AG09319 (cell line): ENCODE measurements around the gene NXPH3.
A peak's percentile ranks its signal among the peaks of the same experiment; 100 is the strongest.
"Not testable (repeated sequence)": the region's sequence is repeated elsewhere in the genome, so short reads cannot be mapped to it uniquely, and the experiment has no call there.

ENCODE experiments used
- DNase-seq: peaks from one replicate; pipeline ENCODE4 v3.0.0-alpha.2; 2010; ENCODE audit warnings: low read depth; ENCODE audit errors: extremely low read depth
- TF ChIP-seq, protein P1 (sequence below): IDR thresholded peaks from 2 replicates; pipeline ENCODE4 v1.5.1; 2011; ENCODE audit warnings: low read depth, mild to moderate bottlenecking, inconsistent platforms, low read length, moderate library complexity

Gene NXPH3

DNA sequence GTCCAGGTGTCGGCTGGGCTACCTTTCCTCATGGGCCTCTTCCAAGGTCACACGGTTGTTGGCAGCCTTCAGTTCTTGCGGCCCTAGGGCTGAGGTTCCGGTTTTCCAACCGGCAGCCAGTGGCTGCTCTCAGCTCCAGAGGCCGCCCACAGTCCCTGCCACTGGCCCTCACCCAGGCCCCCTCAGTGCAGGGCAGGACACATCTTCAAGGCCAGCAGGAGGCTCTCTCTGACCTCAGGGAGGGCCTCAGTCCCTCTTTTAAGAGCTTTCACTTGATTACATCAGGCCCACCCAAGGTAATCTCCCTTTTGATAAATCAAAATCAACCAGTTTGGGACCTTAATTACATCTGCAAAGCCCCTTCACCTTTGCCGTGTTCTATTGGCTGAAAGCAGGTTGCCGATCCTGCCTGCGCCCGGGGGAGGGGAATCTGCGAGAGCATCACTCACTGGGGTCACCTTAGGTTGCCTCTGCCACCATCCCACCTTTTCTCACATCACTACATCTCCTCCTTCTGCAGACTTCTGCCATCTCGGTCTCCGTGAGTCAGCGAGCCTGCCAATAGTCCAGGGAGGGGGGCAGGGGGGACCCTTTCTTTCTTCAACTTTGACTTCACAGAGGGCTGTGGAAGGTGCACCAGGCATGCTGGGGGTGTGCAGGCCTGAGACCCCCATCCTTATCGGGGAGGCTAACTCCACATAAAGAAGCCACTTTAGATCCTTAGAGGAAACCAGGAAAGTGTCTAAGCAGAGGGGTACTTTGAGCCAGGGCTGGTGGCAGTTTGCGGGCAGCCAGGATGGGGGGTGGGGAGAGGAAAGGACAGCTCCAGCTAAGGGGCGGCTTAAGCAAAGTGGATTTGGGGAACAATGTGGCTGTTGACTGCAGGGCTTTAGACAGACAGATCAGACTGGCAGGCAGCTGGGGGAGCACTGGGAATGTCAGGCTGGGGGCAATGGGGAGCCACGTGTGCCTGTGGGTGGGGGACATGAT lies 28.8 kb upstream of the NXPH3 start:
- DNase-seq = no peak
- TF ChIP-seq, protein P1, sequence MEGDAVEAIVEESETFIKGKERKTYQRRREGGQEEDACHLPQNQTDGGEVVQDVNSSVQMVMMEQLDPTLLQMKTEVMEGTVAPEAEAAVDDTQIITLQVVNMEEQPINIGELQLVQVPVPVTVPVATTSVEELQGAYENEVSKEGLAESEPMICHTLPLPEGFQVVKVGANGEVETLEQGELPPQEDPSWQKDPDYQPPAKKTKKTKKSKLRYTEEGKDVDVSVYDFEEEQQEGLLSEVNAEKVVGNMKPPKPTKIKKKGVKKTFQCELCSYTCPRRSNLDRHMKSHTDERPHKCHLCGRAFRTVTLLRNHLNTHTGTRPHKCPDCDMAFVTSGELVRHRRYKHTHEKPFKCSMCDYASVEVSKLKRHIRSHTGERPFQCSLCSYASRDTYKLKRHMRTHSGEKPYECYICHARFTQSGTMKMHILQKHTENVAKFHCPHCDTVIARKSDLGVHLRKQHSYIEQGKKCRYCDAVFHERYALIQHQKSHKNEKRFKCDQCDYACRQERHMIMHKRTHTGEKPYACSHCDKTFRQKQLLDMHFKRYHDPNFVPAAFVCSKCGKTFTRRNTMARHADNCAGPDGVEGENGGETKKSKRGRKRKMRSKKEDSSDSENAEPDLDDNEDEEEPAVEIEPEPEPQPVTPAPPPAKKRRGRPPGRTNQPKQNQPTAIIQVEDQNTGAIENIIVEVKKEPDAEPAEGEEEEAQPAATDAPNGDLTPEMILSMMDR = no peak

DNA sequence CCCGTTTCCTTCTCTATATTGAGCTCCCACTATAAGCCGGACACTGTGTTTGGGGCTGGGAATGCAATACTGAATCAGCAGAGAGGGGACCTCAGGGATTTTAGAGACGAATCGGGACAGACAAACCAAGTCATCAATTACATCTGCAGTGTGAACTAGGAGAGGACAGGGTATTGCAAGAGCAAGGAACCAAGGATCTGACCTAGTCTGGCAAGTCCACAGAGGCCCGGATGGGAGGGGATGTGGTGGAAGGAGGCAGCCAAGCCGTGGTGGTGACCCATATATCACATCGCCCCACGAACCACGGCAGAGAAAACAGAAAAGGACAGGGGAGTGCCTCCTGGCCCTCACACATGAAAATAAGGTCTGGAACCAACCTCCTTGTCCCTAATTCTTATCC lies 28.1 kb upstream of the NXPH3 start:
- DNase-seq = no peak
- TF ChIP-seq, protein P1 = no peak

DNA sequence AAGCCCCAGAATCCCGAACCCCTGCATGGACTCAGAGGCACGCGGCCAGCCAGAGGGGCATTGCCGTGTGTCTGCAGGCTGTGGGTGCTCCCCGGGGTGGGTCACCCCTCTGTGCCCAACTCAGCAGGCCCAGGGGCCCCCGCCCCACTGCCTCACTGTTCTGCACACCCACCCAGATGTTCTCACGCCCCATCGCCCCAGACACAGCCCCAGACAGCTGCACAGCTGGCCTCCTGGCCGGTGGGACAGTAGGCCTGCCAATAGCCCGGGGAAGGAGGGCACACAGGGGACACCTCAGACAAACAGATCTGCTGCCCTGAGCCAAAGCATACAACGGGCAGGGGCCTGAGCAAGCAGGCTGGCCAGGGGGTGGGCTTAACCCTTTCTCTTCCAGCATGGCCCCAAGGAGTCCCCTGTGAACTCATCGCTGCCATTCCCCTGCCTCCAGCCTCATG lies 27.6 kb upstream of the NXPH3 start:
- DNase-seq = no peak
- TF ChIP-seq, protein P1 = no peak

DNA sequence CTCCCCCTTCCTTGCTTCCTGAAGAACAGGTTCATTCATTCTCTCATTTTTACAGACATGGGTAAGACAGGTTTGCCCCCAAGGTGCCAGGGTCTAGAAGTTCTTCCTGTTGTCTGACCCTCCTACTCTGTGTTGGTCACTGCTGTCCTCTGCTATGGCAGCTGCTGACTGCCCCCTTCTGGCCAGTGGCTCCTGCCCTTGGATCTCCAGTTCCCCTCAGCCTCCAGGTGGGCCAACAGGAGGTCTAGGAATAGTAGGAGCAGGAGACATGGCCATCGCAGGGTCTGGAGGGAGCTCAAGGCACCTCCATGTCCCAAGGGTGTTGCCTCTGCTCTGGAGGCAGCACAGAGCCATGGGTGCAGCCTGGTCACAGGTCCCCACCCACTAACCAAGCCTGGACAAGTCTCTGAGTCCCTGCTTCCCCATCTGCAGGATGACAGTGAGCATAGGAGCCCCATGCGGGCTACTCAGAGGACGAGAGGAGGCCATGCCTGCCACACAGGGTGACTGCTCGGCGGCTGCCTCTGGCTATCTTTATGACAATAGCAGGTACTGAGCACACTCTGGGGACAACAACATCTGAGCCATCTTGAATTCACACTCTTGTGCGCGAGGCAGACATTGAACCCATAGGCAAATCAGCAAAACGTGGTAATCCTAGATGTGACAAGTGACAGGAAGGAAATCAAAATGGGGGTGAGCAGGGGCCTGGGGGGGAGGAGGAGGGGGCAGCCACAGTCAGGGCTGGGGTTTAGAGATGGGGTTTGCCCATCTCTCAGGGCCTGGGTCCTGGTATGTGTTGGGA lies 27.0 kb upstream of the NXPH3 start:
- TF ChIP-seq, protein P1 = peak; percentile 78
- no peak for DNase-seq

DNA sequence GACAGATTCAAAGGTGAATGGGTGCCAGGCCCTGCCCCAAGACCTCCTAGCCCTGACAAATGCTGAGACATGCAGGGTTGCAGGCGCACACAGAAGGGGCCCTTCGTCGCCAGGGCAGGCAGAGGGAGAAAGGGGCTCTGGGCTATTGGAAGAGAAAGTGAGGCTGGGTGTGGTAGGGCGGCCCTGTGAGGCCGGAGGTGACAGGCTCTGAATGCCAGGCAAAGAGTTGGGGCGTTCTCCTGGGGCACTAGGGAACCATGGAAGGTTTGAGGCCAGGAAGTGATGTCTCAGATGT lies 26.4 kb upstream of the NXPH3 start:
- TF ChIP-seq, protein P1 = no peak
- DNase-seq = no peak

DNA sequence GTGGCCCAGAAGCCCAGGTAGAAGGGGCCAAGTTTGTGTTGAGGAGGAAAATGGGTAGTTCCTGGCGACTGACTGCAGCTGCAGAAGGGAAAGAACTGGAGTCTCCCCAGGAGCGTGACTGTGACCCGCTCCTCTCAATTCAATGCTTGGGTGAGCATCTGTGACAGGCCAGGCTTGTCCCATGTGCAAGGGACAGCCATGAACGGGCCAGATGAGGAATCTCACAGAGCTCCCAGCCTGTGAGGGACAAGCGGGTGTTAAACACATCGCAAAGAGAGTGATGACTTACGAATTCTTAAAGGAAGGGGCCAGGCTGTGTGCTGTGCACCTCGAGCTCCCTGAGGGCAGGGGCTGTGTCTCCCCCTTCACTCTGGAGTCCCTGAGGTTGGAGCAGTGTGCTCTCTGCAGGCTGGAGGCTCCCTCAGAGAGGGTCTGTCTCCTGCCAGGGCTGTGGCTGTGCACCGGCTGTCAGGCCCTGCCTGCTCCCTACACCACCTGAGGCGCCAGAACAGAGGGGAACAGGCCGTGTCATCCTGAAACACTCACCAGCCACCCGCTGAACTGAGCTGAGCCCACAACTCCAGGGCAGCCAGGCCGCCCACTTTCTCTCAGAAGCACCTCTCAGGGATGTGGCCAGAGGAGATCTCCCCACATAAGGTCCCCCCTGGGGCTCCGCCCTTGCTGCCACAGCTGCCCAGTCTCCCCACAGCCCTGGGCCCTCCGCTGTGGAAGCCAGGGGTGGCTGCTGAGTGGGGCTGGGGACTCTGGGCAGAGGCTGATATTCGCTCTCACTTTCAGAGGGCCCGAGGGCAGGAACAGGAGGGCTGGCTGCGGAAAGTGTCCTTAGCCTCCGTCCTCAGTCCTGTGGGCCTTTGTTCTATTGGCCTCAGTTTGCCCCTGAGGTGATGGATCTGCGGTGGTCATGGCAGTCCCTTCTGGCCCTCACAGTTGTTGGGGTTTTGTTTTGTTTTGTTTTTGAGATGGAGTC lies 25.7 kb upstream of the NXPH3 start:
- DNase-seq = no peak
- TF ChIP-seq, protein P1 = no peak

DNA sequence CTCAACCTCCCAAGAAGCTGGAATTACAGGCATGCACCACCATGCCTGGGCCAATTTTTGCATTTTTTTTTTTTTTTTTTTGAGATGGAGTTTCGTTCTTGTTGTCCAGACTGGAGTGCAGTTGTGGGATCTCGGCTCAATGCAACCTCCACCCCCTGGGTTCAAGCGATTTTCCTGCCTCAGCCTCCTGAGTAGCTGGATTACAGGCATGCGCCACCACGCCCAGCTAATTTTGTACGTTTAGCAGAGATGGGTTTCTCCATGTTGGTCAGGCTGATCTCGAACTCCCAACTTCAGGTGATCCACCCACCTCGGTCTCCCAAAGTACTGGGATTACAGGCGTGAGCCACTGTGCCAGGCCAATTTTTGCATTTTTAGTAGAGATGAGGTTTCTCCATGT lies 24.9 kb upstream of the NXPH3 start:
- DNase-seq = not testable (repeated sequence)
